ENCODE data around the gene RAMP1.

The RAMP1 gene

DNA sequence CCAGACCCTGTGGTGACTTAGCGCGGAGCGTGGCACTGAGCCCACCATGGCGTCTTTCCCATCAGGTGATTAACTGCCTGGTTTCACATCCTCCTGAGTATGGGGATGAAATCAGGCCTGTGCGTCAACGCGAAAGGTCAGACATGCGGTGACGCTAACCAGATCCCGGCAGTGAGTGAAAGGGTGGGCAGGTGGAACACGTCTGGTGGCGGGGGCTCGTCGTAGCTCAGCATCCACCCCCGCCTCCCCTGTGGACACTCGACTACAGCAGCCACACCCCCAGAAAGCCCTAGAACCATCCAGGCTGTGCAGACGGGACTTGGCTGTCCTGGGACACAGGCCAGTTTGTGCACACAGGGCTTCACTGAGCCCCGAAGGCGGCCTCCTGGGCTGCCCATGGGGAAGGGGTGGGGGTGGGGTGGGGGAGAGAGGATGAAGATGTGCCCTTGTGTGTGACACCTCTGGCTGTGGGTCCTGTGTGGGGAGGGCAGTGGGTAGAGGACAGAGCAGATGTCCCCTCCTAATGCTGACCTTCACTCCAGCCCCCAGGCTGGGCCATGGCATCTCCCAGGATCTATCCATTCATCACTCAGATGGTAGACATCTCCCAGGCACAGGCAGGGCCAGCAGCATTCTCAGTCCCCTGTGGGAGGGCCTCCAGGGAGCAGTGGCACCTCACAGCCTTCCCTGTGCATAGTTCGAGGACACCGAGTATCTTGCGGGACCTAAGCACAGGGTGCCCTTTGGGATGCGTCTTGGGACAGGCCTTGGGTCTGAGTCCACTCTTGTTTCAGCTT is 27.5 kb downstream of the RAMP1 start:
- no peak overlapping the region for H3K27ac ChIP-seq (replicated peaks)
- no peak for TF ChIP-seq REST (IDR thresholded peaks at IDR 0.05; ENCODE audit: insufficient replicate concordance, low read depth)
- no peak for TF ChIP-seq GABPA (IDR thresholded peaks at IDR 0.05; ENCODE audit: low read depth)
- TF ChIP-seq POLR2AphosphoS5 (IDR thresholded peaks at IDR 0.05; ENCODE audit: low read depth) = no peak
- TF ChIP-seq, protein P1, sequence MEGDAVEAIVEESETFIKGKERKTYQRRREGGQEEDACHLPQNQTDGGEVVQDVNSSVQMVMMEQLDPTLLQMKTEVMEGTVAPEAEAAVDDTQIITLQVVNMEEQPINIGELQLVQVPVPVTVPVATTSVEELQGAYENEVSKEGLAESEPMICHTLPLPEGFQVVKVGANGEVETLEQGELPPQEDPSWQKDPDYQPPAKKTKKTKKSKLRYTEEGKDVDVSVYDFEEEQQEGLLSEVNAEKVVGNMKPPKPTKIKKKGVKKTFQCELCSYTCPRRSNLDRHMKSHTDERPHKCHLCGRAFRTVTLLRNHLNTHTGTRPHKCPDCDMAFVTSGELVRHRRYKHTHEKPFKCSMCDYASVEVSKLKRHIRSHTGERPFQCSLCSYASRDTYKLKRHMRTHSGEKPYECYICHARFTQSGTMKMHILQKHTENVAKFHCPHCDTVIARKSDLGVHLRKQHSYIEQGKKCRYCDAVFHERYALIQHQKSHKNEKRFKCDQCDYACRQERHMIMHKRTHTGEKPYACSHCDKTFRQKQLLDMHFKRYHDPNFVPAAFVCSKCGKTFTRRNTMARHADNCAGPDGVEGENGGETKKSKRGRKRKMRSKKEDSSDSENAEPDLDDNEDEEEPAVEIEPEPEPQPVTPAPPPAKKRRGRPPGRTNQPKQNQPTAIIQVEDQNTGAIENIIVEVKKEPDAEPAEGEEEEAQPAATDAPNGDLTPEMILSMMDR (IDR thresholded peaks at IDR 0.05; ENCODE audit: insufficient read depth, low read length) = no peak
- no peak for TF ChIP-seq SPI1 (IDR thresholded peaks at IDR 0.05; ENCODE audit: borderline replicate concordance, low read depth)
- no peaks in the 10 kb centered on the region for H3K27me3 ChIP-seq (ENCODE audit: insufficient read depth, poor library complexity, severe bottlenecking)
- H3K4me3 ChIP-seq (replicated peaks; ENCODE audit: insufficient read depth, low read length) = no peak overlapping the region
- no peak for DNase-seq (ENCODE audit: low read depth in 1 of 2, low spot score in 1 of 2)

DNA sequence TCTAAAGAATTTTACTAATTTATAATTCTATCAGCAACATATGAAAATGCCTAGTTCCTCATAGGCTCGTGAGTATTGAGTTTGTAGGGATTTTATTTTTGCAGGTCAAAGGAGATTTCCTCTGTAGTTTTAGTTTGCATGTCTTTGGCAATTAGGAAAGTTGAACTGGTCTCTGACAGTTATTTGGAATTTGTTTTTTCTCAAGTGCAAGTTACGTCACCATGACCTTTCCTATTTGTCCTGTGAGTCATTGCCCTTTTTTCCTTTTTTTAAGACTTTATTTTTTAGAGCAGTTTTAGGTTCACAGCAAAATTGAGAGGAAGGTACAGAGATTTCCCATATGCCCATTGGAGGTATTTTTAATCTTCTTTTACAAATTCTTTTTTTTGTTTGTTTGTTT is 29.0 kb downstream of the RAMP1 start:
- Histone ChIP-seq H3K4me3 (replicated peaks; ENCODE audit: insufficient read depth, low read length) (no peak overlapping the region), H3K27ac (replicated peaks) (no peak overlapping the region), H3K27me3 (ENCODE audit: insufficient read depth, poor library complexity, severe bottlenecking) (no peaks in the 10 kb centered on the region)
- no peak for TF ChIP-seq POLR2AphosphoS5 (IDR thresholded peaks at IDR 0.05; ENCODE audit: low read depth)
- TF ChIP-seq SPI1 (IDR thresholded peaks at IDR 0.05; ENCODE audit: borderline replicate concordance, low read depth) = no peak
- no peak for TF ChIP-seq REST (IDR thresholded peaks at IDR 0.05; ENCODE audit: insufficient replicate concordance, low read depth)
- TF ChIP-seq, protein P1 (IDR thresholded peaks at IDR 0.05; ENCODE audit: insufficient read depth, low read length) = no peak
- no peak for TF ChIP-seq GABPA (IDR thresholded peaks at IDR 0.05; ENCODE audit: low read depth)
- no peak for DNase-seq (ENCODE audit: low read depth in 1 of 2, low spot score in 1 of 2)

DNA sequence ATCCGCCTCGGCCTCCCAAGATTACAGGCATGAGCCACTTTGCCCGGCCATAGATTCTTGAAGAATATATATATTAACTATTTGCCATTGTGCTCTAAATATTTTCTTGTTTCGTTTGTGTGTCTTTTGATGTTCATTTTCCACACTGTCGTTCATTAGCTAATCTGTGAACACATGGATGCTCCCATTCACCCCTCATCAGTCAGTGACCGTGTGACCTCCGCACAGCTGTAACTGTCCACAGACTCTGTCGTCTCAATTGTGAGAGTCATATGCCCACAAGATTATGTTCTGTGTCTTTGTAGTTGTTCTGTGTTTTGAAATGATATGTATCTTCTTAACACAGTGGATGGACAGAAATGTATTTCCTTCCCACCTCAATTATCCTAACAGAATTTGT is 29.6 kb downstream of the RAMP1 start:
- Histone ChIP-seq H3K4me3 (replicated peaks; ENCODE audit: insufficient read depth, low read length) (no peak overlapping the region), H3K27me3 (ENCODE audit: insufficient read depth, poor library complexity, severe bottlenecking) (no peaks in the 10 kb centered on the region), H3K27ac (replicated peaks) (no peak overlapping the region)
- DNase-seq (ENCODE audit: low read depth in 1 of 2, low spot score in 1 of 2) = no peak
- TF ChIP-seq POLR2AphosphoS5 (IDR thresholded peaks at IDR 0.05; ENCODE audit: low read depth) = no peak
- TF ChIP-seq, protein P1 (IDR thresholded peaks at IDR 0.05; ENCODE audit: insufficient read depth, low read length) = no peak
- TF ChIP-seq REST (IDR thresholded peaks at IDR 0.05; ENCODE audit: insufficient replicate concordance, low read depth) = no peak
- no peak for TF ChIP-seq GABPA (IDR thresholded peaks at IDR 0.05; ENCODE audit: low read depth)
- TF ChIP-seq SPI1 (IDR thresholded peaks at IDR 0.05; ENCODE audit: borderline replicate concordance, low read depth) = no peak

All from HL-60 (cell line).